ENCODE data around the gene VAV1. TPM values are rescaled to one million over a fixed set of nuclear protein-coding genes. Genes with fewer than 3 reads are reported as not detected.

VAV1 gene
- total RNA-seq, 4 donors from 2014 or later, result 9.4 to 18.9 (median 13.5) TPM

- TF ChIP-seq CTCF (IDR thresholded peaks at IDR 0.05), result no peak
- no peak for DNase-seq (ENCODE audit: low spot score)
Measured at GRCh38 chr19:6842871-6843607, 70.5 kb downstream of the VAV1 start.

GRCh38 chr19:6847828-6848200 lies 75.3 kb downstream of the VAV1 start:
- ATAC-seq (ENCODE audit: low FRiP score), result no peak
- DNase-seq (ENCODE audit: low spot score), result no peak
- no peak for TF ChIP-seq CTCF (IDR thresholded peaks at IDR 0.05)

More at GRCh38 chr19:6842871-6843607, 70.5 kb downstream of the VAV1 start:
- ATAC-seq (ENCODE audit: low FRiP score), result no peak

- no peak for ATAC-seq (ENCODE audit: low FRiP score)
- DNase-seq (ENCODE audit: low spot score), result no peak
- no peak for TF ChIP-seq CTCF (IDR thresholded peaks at IDR 0.05)
Measured at GRCh38 chr19:6848986-6849385, 76.5 kb downstream of the VAV1 start.

GRCh38 chr19:6849876-6850275 lies 77.4 kb downstream of the VAV1 start:
- DNase-seq (ENCODE audit: low spot score) (no peak), ATAC-seq (ENCODE audit: low FRiP score) (no peak)
- TF ChIP-seq CTCF (IDR thresholded peaks at IDR 0.05), result no peak

GRCh38 chr19:6851359-6851758 lies 78.9 kb downstream of the VAV1 start:
- no peak for ATAC-seq (ENCODE audit: low FRiP score)
- DNase-seq (ENCODE audit: low spot score), result no peak
- TF ChIP-seq CTCF (IDR thresholded peaks at IDR 0.05), result no peak

GRCh38 chr19:6852001-6852400 lies 79.5 kb downstream of the VAV1 start:
- DNase-seq (ENCODE audit: low spot score), result no peak
- no peak for TF ChIP-seq CTCF (IDR thresholded peaks at IDR 0.05)
- ATAC-seq (ENCODE audit: low FRiP score), result no peak

- no peak for TF ChIP-seq CTCF (IDR thresholded peaks at IDR 0.05)
- no peak for DNase-seq (ENCODE audit: low spot score)
Measured at GRCh38 chr19:6853868-6854267, 81.4 kb downstream of the VAV1 start.

More at GRCh38 chr19:6853868-6854267, 81.4 kb downstream of the VAV1 start:
- ATAC-seq (ENCODE audit: low FRiP score), result no peak
